GM12878 (cell line): Measurements from ENCODE around the gene ILF2. TPM values are rescaled to one million over a fixed set of nuclear protein-coding genes. Genes with fewer than 3 reads are reported as not detected.
A peak's percentile ranks its signal among the peaks of the same experiment; 100 is the strongest.

Source experiments
- ATAC-seq: fragments of 200-7000 bp; cut with Tn5 transposase; 3 replicates; pipeline ENCODE4 v1.9.1; 2020; ENCODE audit warnings: mild to moderate bottlenecking, moderate library complexity
- BruUV-seq: library from RNA; stranded (reverse); fragments of 400-500 nt; replicated peaks from 2 replicates; lab custom pipeline; 2021; lab: Mats Ljungman, UMichigan
- CTCF ChIA-PET: fragments of 300-600 bp; sonication (Branson Sonifier 250); formaldehyde crosslinking; extraction: SDS; loops from one replicate; lab custom pipeline; 2021; ENCODE audit warnings: inconsistent platforms; lab: Yijun Ruan, JAX
- POLR2A ChIA-PET: fragments of 350-600 bp; formaldehyde crosslinking; extraction: SDS; loops from one replicate; lab custom pipeline; 2021; ENCODE audit warnings: inconsistent platforms; lab: Charles Lee
- RAD21 ChIA-PET: fragments of 300-600 bp; sonication (Branson Sonifier 250); formaldehyde crosslinking; loops from one replicate; lab custom pipeline; 2023; ENCODE audit warnings: antibody characterized with exemption; ENCODE audit not compliant: unreplicated experiment; lab: Charles Lee
- SMC1A ChIA-PET: fragments of 300-600 bp; sonication (Branson Sonifier 250); formaldehyde crosslinking; loops from one replicate; lab custom pipeline; 2023; ENCODE audit not compliant: unreplicated experiment, uncharacterized antibody; lab: Charles Lee
- DNase-seq: peaks from one replicate; pipeline ENCODE4 v3.0.0-alpha.2; 2011; ENCODE audit warnings: low read depth, low spot score
- FAIRE-seq: peaks from 3 replicates; lab custom pipeline; 2011; peaks lifted over from hg19 to GRCh38; lab: Jason Lieb, UNC
- H2AFZ ChIP-seq: 2 replicates; pipeline ENCODE4 v1.6.0; 2011; ENCODE audit warnings: low read depth, low read length, control low read depth; ENCODE audit not compliant: control insufficient read depth
- H3K27ac ChIP-seq: 2 replicates; pipeline ENCODE4 v1.5.1; 2011; ENCODE audit warnings: control low read depth; ENCODE audit not compliant: control insufficient read depth, insufficient read depth
- H3K27me3 ChIP-seq, 2 experiments: replicated peaks in 1 of 2; 2 replicates each; pipeline versions ENCODE4 v1.6.0 to v1.6.1; 2011; ENCODE audit warnings: low read length in 1 of 2; ENCODE audit not compliant: control insufficient read depth in 2 of 2, insufficient read depth in 2 of 2
- H3K36me3 ChIP-seq, 2 experiments: 2 replicates each; pipeline ENCODE4 v1.5.1; 2011; ENCODE audit warnings: low read length in 1 of 2; ENCODE audit not compliant: control insufficient read depth in 2 of 2, insufficient read depth in 2 of 2
- H3K4me1 ChIP-seq: 2 replicates; pipeline ENCODE4 v1.6.1; 2011; ENCODE audit warnings: mild to moderate bottlenecking, low read length, moderate library complexity, mixed read lengths; ENCODE audit not compliant: control insufficient read depth, insufficient read depth
- H3K4me2 ChIP-seq: 2 replicates; pipeline ENCODE4 v1.6.0; 2011; ENCODE audit warnings: control low read depth; ENCODE audit not compliant: control insufficient read depth, insufficient read depth
- H3K4me3 ChIP-seq: fragments of 200-600 bp; sonication (generic); 2 replicates; pipeline ENCODE4 v1.5.1; 2016
- H3K79me2 ChIP-seq: 2 replicates; pipeline ENCODE4 v1.6.0; 2011; ENCODE audit warnings: low read length; ENCODE audit not compliant: control insufficient read depth, insufficient read depth
- H3K9ac ChIP-seq: 2 replicates; pipeline ENCODE4 v1.8.0; 2011; ENCODE audit warnings: low read length, control low read depth, mixed read lengths; ENCODE audit not compliant: control insufficient read depth, insufficient read depth
- H3K9me3 ChIP-seq: replicated peaks from 3 replicates; pipeline ENCODE4 v1.5.1; 2011; ENCODE audit warnings: mild to moderate bottlenecking, low read length; ENCODE audit not compliant: control insufficient read depth, insufficient read depth
- H4K20me1 ChIP-seq: 2 replicates; pipeline ENCODE4 v1.6.0; 2011; ENCODE audit not compliant: control insufficient read depth, insufficient read depth
- E4F1 ChIP-seq: fragments of 450-650 bp; IDR thresholded peaks from 2 replicates; pipeline ENCODE4 v1.6.1; 2018; ENCODE audit warnings: borderline replicate concordance, mild to moderate bottlenecking; ENCODE audit not compliant: partially characterized antibody
- FOS ChIP-seq: IDR thresholded peaks from 3 replicates; pipeline ENCODE4 v1.6.1; 2011; ENCODE audit warnings: borderline replicate concordance; ENCODE audit not compliant: insufficient read length; ENCODE audit errors: extremely low read depth
- GABPA ChIP-seq: IDR thresholded peaks from 2 replicates; pipeline ENCODE4 v1.6.1; 2014; ENCODE audit warnings: antibody characterized with exemption, low read depth, mild to moderate bottlenecking, inconsistent platforms
- IKZF1 ChIP-seq: fragments of 450-650 bp; conservative IDR thresholded peaks from 2 replicates; pipeline ENCODE4 v1.6.1; 2017; ENCODE audit warnings: antibody characterized with exemption, mild to moderate bottlenecking
- IRF4 ChIP-seq: IDR thresholded peaks from 2 replicates; pipeline ENCODE4 v1.6.1; 2011; ENCODE audit warnings: low read depth, low read length
- KDM1A ChIP-seq: fragments of 200-600 bp; sonication (generic); IDR thresholded peaks from 2 replicates; pipeline ENCODE4 v1.6.1; 2016; ENCODE audit warnings: borderline replicate concordance
- MYC ChIP-seq: IDR thresholded peaks from 2 replicates; pipeline ENCODE4 v1.6.1; 2011; ENCODE audit warnings: mild to moderate bottlenecking, low read length, moderate library complexity, inconsistent platforms; ENCODE audit not compliant: insufficient read depth, insufficient replicate concordance, insufficient read length, severe bottlenecking
- NFXL1 ChIP-seq: fragments of 450-650 bp; IDR thresholded peaks from 2 replicates; pipeline ENCODE4 v1.6.1; 2017; ENCODE audit warnings: antibody characterized with exemption, mild to moderate bottlenecking, borderline replicate concordance
- NRF1 ChIP-seq: conservative IDR thresholded peaks from 2 replicates; pipeline ENCODE4 v1.6.1; 2011; ENCODE audit warnings: mild to moderate bottlenecking, low read depth, low read length, improper control_type of control experiment
- PRDM15 ChIP-seq: fragments of 450-650 bp; formaldehyde crosslinking; IDR thresholded peaks from 2 replicates; pipeline ENCODE4 v1.4.0; 2020; ENCODE audit warnings: mild to moderate bottlenecking, moderate library complexity
- RAD21 ChIP-seq: IDR thresholded peaks from 2 replicates; pipeline ENCODE4 v1.6.1; 2011; ENCODE audit warnings: mild to moderate bottlenecking, low read depth, low read length, moderate library complexity; ENCODE audit not compliant: insufficient read depth
- ZBTB40 ChIP-seq: fragments of 450-650 bp; IDR thresholded peaks from 2 replicates; pipeline ENCODE4 v1.6.1; 2016; ENCODE audit warnings: mild to moderate bottlenecking, moderate library complexity, borderline replicate concordance
- WGBS: methylation state at CpG from one replicate; pipeline ENCODE4 v1.1.6; 2016; ENCODE audit warnings: low lambda C conversion rate; ENCODE audit not compliant: insufficient replicate concordance, insufficient coverage; ENCODE audit errors: missing lambda C conversion rate; 5-methylcytosine and 5-hydroxymethylcytosine counted together
- in situ Hi-C: fragments of 300-500 bp; cut with MboI; formaldehyde crosslinking; loops from 9 replicates; pipeline ENCODE4 v1.14.3; 2018; ENCODE audit warnings: mixed read lengths
- intact Hi-C: fragments of 100-400 bp; cut with micrococcal nuclease; formaldehyde crosslinking; loops from one replicate; pipeline ENCODE4 v1.14.2; 2022; ENCODE audit not compliant: unreplicated experiment
- polyA plus RNA-seq, 11 experiments: library from polyadenylated mRNA; depleted of rRNA in 4 of 11; unstranded in 6 of 11; stranded (reverse) in 5 of 11; fragments of >200 nt; fragmentation: Nextera tagmentation in 4 of 11; fragmentation: Illumina TruSeq in 1 of 11; extraction: Ambion mirVana in 4 of 11; extraction: Trizol in 1 of 11; gene quantifications; 1 replicate in 1 of 11; 2 replicates in 10 of 11; pipeline versions ENCODE4 v1.2.1 to v1.2.3, GENCODE V29; 2011 to 2016; ENCODE audit warnings: inconsistent platforms in 2 of 11, missing spikeins in 2 of 11, low read depth in 1 of 11
- total RNA-seq, 4 experiments: library from RNA; depleted of rRNA in 3 of 4; stranded (reverse); fragments of >200 nt in 3 of 4; fragmentation: Illumina TruSeq in 1 of 4; extraction: Trizol in 1 of 4; gene quantifications; 2 replicates each; pipeline versions ENCODE4 v1.2.1 to v1.2.3, GENCODE V29; 2013 to 2021

ILF2 gene
- total and polyA plus RNA-seq, 10 of the 15 experiments (the other 5 are each of a cell fraction or from before 2014, with no cell fraction given): 261 to 520 (median 449) TPM

GRCh38 chr1:153663211-153663610, 7.6 kb downstream of the ILF2 start (continued):
- TF ChIP-seq MYC (no peak), E4F1 (no peak)

- RAD21 ChIA-PET: no interaction called here
- FAIRE-seq (no peak), ATAC-seq (no peak), DNase-seq (no peak)
- CTCF ChIA-PET: no interaction called here
- Histone ChIP-seq H3K9me3 (no peaks in the 10 kb centered on the region), H3K79me2 (peaks cover 13% of the 10 kb centered on the region), H3K27ac (no peak overlapping the region), H3K4me3 (no peak overlapping the region), H4K20me1 (no peaks in the 10 kb centered on the region), H3K4me1 (peaks cover 6% of the 10 kb centered on the region; the same call in 1 of the 2 replicates), H3K9ac (no peak overlapping the region), H3K36me3 (peaks cover 19 to 52% of the 10 kb centered on the region in 2 experiments), H3K27me3 (no peaks in the 10 kb centered on the region), H3K4me2 (no peak overlapping the region), H2AFZ (no peak overlapping the region)
- POLR2A ChIA-PET: no interaction called here
- in situ Hi-C loops (no loop called here), intact Hi-C loops (no loop called here)
- SMC1A ChIA-PET: interaction anchor here (1.2 to 4.5 kb wide), 3 partner anchors 90 to 315 kb away, joined by 3 to 24 read pairs (median 4); partner anchors contain the start of gene JTB
- BruUV-seq: TSS peak; percentile 58
- WGBS: 79% methylated on average over 2 of the region's 2 CpGs
- TF ChIP-seq PRDM15 (CRISPR knock-in tag) (no peak), RAD21 (no peak), KDM1A (no peak), GABPA (no peak), IRF4 (no peak), IKZF1 (no peak), ZBTB40 (no peak), FOS (no peak), NRF1 (no peak), NFXL1 (no peak)
Observed at GRCh38 chr1:153662269-153662668, 8.5 kb downstream of the ILF2 start.
